MM.1S (cell line): ENCODE results near the gene DQX1.

ENCODE experiments used
- DNase-seq: peaks from one replicate; pipeline ENCODE4 v3.0.0-alpha.2; 2015
- H2AFZ ChIP-seq: fragments of 300-600 bp; sonication (generic); 2 replicates; pipeline ENCODE4 v1.6.0; 2016; ENCODE audit warnings: antibody characterized with exemption, low read length
- H3F3A ChIP-seq: fragments of 300-600 bp; sonication (generic); 2 replicates; pipeline ENCODE4 v1.6.1; 2016; ENCODE audit warnings: mild to moderate bottlenecking, antibody characterized with exemption, low read length, moderate library complexity, mixed read lengths; ENCODE audit not compliant: insufficient read depth
- H3K27ac ChIP-seq: fragments of 300-600 bp; sonication (generic); 2 replicates; pipeline ENCODE4 v1.5.1; 2016; ENCODE audit warnings: mild to moderate bottlenecking, low read length
- H3K27me3 ChIP-seq: fragments of 300-600 bp; sonication (generic); replicated peaks from 2 replicates; pipeline ENCODE4 v1.6.0; 2016; ENCODE audit warnings: low read length; ENCODE audit not compliant: insufficient read depth
- H3K36me3 ChIP-seq: fragments of 300-600 bp; sonication (generic); replicated peaks from 2 replicates; pipeline ENCODE4 v1.6.1; 2016; ENCODE audit warnings: mild to moderate bottlenecking, low read length, mixed read lengths; ENCODE audit not compliant: insufficient read depth
- H3K4me1 ChIP-seq: fragments of 300-600 bp; sonication (generic); 2 replicates; pipeline ENCODE4 v1.6.1; 2016; ENCODE audit warnings: low read length, mixed read lengths
- H3K4me2 ChIP-seq: fragments of 300-600 bp; sonication (generic); 2 replicates; pipeline ENCODE4 v1.6.0; 2016; ENCODE audit warnings: low read depth, low read length
- H3K4me3 ChIP-seq: fragments of 300-600 bp; sonication (generic); 2 replicates; pipeline ENCODE4 v1.5.1; 2016; ENCODE audit warnings: low read length, mixed read lengths
- H3K79me2 ChIP-seq: fragments of 300-600 bp; sonication (generic); 2 replicates; pipeline ENCODE4 v1.6.1; 2016; ENCODE audit warnings: mixed run types, low read length, mixed read lengths
- H3K9ac ChIP-seq: fragments of 300-600 bp; sonication (generic); 2 replicates; pipeline ENCODE4 v1.6.1; 2016; ENCODE audit warnings: low read length, mixed read lengths
- H3K9me2 ChIP-seq: fragments of 300-600 bp; sonication (generic); replicated peaks from 2 replicates; pipeline ENCODE4 v1.6.1; 2016; ENCODE audit warnings: mild to moderate bottlenecking, low read length, mixed read lengths; ENCODE audit not compliant: insufficient read depth
- H3K9me3 ChIP-seq: fragments of 300-600 bp; sonication (generic); replicated peaks from 2 replicates; pipeline ENCODE4 v1.6.1; 2016; ENCODE audit warnings: mild to moderate bottlenecking, low read length, mixed read lengths; ENCODE audit not compliant: insufficient read depth
- H4K20me1 ChIP-seq: fragments of 300-600 bp; sonication (generic); 2 replicates; pipeline ENCODE4 v1.6.1; 2016; ENCODE audit warnings: mild to moderate bottlenecking, low read length, moderate library complexity, mixed read lengths; ENCODE audit not compliant: insufficient read depth
- CTCF ChIP-seq: fragments of 300-600 bp; sonication (generic); IDR thresholded peaks from 2 replicates; pipeline ENCODE4 v1.5.1; 2016; ENCODE audit warnings: antibody characterized with exemption, low read length, mixed read lengths
- EZH2 ChIP-seq: fragments of 300-600 bp; sonication (generic); optimal IDR thresholded peaks from 2 replicates; pipeline ENCODE3; 2017; ENCODE audit warnings: low read depth, mild to moderate bottlenecking, antibody characterized with exemption, low read length, mixed read lengths
- EZH2phosphoT487 ChIP-seq: fragments of 300-600 bp; sonication (generic); IDR thresholded peaks from 2 replicates; pipeline ENCODE4 v1.6.1; 2018; ENCODE audit warnings: antibody characterized with exemption, low read length

DQX1 gene

GRCh38 chr2:74522516-74522915 is 3.5 kb downstream of the DQX1 start:
- no peaks in the 10 kb centered on the region for H3K9me2 ChIP-seq
- H2AFZ ChIP-seq, result no peak overlapping the region
- H4K20me1 ChIP-seq, result no peaks in the 10 kb centered on the region
- H3K36me3 ChIP-seq, result peaks cover 11% of the 10 kb centered on the region
- H3K4me2 ChIP-seq, result no peak overlapping the region
- DNase-seq, result no peak
- TF ChIP-seq EZH2phosphoT487 (no peak), EZH2 (no peak), CTCF (no peak)
- H3K27me3 ChIP-seq, result peaks cover 38% of the 10 kb centered on the region
- no peaks in the 10 kb centered on the region for H3K9me3 ChIP-seq
- no peak overlapping the region for H3K4me3 ChIP-seq
- no peak overlapping the region for H3K9ac ChIP-seq
- H3K79me2 ChIP-seq, result peaks cover 5% of the 10 kb centered on the region
- H3F3A ChIP-seq, result peaks cover 12% of the 10 kb centered on the region; the same call in 1 of the 2 replicates
- no peak overlapping the region for H3K27ac ChIP-seq
- no peaks in the 10 kb centered on the region for H3K4me1 ChIP-seq

- Histone ChIP-seq H3K4me3 (no peak overlapping the region), H3K27ac (no peak overlapping the region), H3K79me2 (no peaks in the 10 kb centered on the region), H2AFZ (no peak overlapping the region), H3K9me2 (no peaks in the 10 kb centered on the region), H3K4me1 (peaks cover 4% of the 10 kb centered on the region; the same call in 1 of the 2 replicates), H3K27me3 (peaks cover 79% of the 10 kb centered on the region), H3K36me3 (no peaks in the 10 kb centered on the region), H3K4me2 (no peak overlapping the region), H3F3A (no peaks in the 10 kb centered on the region), H3K9me3 (no peaks in the 10 kb centered on the region), H3K9ac (no peak overlapping the region), H4K20me1 (no peaks in the 10 kb centered on the region)
- DNase-seq, result no peak
- TF ChIP-seq EZH2phosphoT487, result no peak
- TF ChIP-seq CTCF, result no peak
- TF ChIP-seq EZH2, result no peak
Measured at GRCh38 chr2:74516650-74517049, 9.4 kb downstream of the DQX1 start.

GRCh38 chr2:74515981-74516633 is 9.9 kb downstream of the DQX1 start:
- Histone ChIP-seq H3K36me3 (no peaks in the 10 kb centered on the region), H3F3A (no peaks in the 10 kb centered on the region), H3K27ac (no peak overlapping the region), H3K27me3 (peaks cover 85% of the 10 kb centered on the region), H3K79me2 (no peaks in the 10 kb centered on the region), H3K9me2 (no peaks in the 10 kb centered on the region), H3K4me1 (peaks cover 4% of the 10 kb centered on the region; the same call in 1 of the 2 replicates), H3K4me2 (no peak overlapping the region), H3K9me3 (no peaks in the 10 kb centered on the region), H3K4me3 (no peak overlapping the region), H3K9ac (no peak overlapping the region), H2AFZ (no peak overlapping the region), H4K20me1 (no peaks in the 10 kb centered on the region)
- TF ChIP-seq EZH2phosphoT487 (no peak), EZH2 (no peak), CTCF (no peak)
- no peak for DNase-seq
